GM19240 (cell line): Measurements from ENCODE around the gene SEC14L5.

Experiments
- DNase-seq: peaks from one replicate; pipeline ENCODE4 v3.0.0; 2011; ENCODE audit warnings: low spot score; ENCODE audit not compliant: insufficient read length

SEC14L5 gene

DNA sequence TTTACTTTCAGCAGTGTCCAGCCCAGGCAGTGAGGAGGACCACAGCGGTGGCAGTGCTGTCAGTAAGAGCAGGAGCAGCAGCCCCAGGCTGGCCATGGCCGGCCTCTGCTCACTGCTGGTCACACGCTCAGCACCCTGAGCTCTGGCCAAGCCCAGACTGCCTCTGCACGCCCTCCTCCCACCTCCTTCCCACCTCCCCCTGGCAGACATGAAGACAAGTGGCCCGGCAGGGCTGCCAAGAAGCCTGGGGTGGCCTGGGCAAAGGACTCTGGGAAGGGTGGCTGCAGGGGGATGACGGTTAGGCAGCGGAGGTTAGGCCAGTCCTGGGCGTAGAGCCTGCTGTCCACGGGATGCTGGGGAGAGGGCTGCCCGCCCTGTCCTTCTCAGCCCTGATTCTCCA, 107.7 kb downstream of the SEC14L5 start, which contains the start of gene C16orf89:
Gene C16orf89 (minus strand): TSS at position 144 of the 400 bp plus-strand sequence. CDS start 48 bp downstream, at position 96.
- DNase-seq: no peak

DNA sequence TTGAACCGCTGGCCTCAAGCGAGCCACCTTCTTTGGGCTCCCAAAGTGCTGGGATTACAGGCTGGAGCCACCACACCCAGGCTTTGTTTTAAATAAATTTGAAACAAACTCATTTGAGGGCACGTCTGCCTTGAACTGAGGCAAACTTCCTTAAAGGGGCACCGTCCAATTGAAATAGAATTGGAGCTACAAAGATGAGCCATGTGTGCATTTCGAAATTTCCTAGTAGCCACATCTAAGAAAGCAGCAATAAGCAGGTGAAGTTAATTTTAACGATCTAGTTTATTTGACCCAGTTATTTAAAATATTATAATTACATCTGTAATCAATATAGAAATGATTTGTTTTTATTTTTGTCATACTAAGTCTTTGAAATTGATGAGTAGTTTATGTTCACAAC, 108.4 kb downstream of the SEC14L5 start:
- no peak for DNase-seq
